ENCODE data around the gene ACTN4. TPM values are rescaled to one million over a fixed set of nuclear protein-coding genes. Genes with fewer than 3 reads are reported as not detected.

The ACTN4 gene
- total and polyA plus RNA-seq, 2 donors (not counting 1 experiment from before 2014, with no cell fraction given), result 127 to 683 TPM

- no peak for TF ChIP-seq EZH2 (IDR thresholded peaks at IDR 0.05; ENCODE audit: low read length, missing control alignments)
- TF ChIP-seq CTCF (conservative IDR thresholded peaks at IDR 0.05 in 1 of 2, IDR thresholded peaks at IDR 0.05 in 1 of 2; ENCODE audit: low read depth in 1 of 2, low read length in 2 of 2), result no peak
- Histone ChIP-seq H3K4me1 (ENCODE audit: control insufficient read depth, extremely low read depth, insufficient read depth, low read length) (peaks cover 53% of the 10 kb centered on the region), H4K20me1 (ENCODE audit: control insufficient read depth, extremely low read depth, insufficient read depth, low read length) (no peaks in the 10 kb centered on the region), H3K36me3 (ENCODE audit: control insufficient read depth, insufficient read depth, low read length) (peaks cover 72% of the 10 kb centered on the region), H3K9me3 (ENCODE audit: control insufficient read depth, insufficient read depth, low read depth, low read length) (no peaks in the 10 kb centered on the region), H3K4me2 (ENCODE audit: extremely low read depth, insufficient read depth, low read length) (no peak overlapping the region), H3K9ac (ENCODE audit: insufficient read depth, low read length) (no peak overlapping the region), H3K27me3 (ENCODE audit: control insufficient read depth, insufficient read depth, low read length) (no peaks in the 10 kb centered on the region), H3K27ac (ENCODE audit: insufficient read depth, low read length) (peak overlapping the region; percentile 68), H2AFZ (ENCODE audit: low read length) (no peak overlapping the region), H3K4me3 (replicated peaks in 1 of 4; ENCODE audit: control extremely low read depth in 1 of 4, insufficient read depth in 1 of 4, low read depth in 3 of 4, low read length in 4 of 4) (no peak overlapping the region), H3K79me2 (ENCODE audit: control insufficient read depth, insufficient read depth, low read length) (peaks cover 60% of the 10 kb centered on the region)
- no peak for DNase-seq (ENCODE audit: low read depth in 2 of 2)
These were observed 62.4 kb downstream of the ACTN4 start for GRCh38 chr19:38709671-38710415.

- Histone ChIP-seq H3K79me2 (ENCODE audit: control insufficient read depth, insufficient read depth, low read length) (peaks cover 55% of the 10 kb centered on the region), H3K27me3 (ENCODE audit: control insufficient read depth, insufficient read depth, low read length) (no peaks in the 10 kb centered on the region), H3K9ac (ENCODE audit: insufficient read depth, low read length) (no peak overlapping the region), H3K9me3 (ENCODE audit: control insufficient read depth, insufficient read depth, low read depth, low read length) (no peaks in the 10 kb centered on the region), H3K27ac (ENCODE audit: insufficient read depth, low read length) (peak overlapping the region; percentile 68), H4K20me1 (ENCODE audit: control insufficient read depth, extremely low read depth, insufficient read depth, low read length) (no peaks in the 10 kb centered on the region), H3K4me2 (ENCODE audit: extremely low read depth, insufficient read depth, low read length) (no peak overlapping the region), H3K4me3 (replicated peaks in 1 of 4; ENCODE audit: control extremely low read depth in 1 of 4, insufficient read depth in 1 of 4, low read depth in 3 of 4, low read length in 4 of 4) (no peak overlapping the region), H2AFZ (ENCODE audit: low read length) (no peak overlapping the region), H3K36me3 (ENCODE audit: control insufficient read depth, insufficient read depth, low read length) (peaks cover 67% of the 10 kb centered on the region), H3K4me1 (ENCODE audit: control insufficient read depth, extremely low read depth, insufficient read depth, low read length) (peaks cover 53% of the 10 kb centered on the region)
- TF ChIP-seq EZH2 (IDR thresholded peaks at IDR 0.05; ENCODE audit: low read length, missing control alignments) (no peak), CTCF (conservative IDR thresholded peaks at IDR 0.05 in 1 of 2, IDR thresholded peaks at IDR 0.05 in 1 of 2; ENCODE audit: low read depth in 1 of 2, low read length in 2 of 2) (no peak)
- DNase-seq (ENCODE audit: low read depth in 2 of 2), result no peak
These were observed 62.9 kb downstream of the ACTN4 start for GRCh38 chr19:38710416-38710702.

GRCh38 chr19:38710928-38711725 is 63.7 kb downstream of the ACTN4 start:
- Histone ChIP-seq H3K27ac (ENCODE audit: insufficient read depth, low read length) (peak overlapping the region; percentile 68), H3K79me2 (ENCODE audit: control insufficient read depth, insufficient read depth, low read length) (peaks cover 49% of the 10 kb centered on the region), H3K4me1 (ENCODE audit: control insufficient read depth, extremely low read depth, insufficient read depth, low read length) (peaks cover 53% of the 10 kb centered on the region), H2AFZ (ENCODE audit: low read length) (no peak overlapping the region), H3K4me3 (replicated peaks in 1 of 4; ENCODE audit: control extremely low read depth in 1 of 4, insufficient read depth in 1 of 4, low read depth in 3 of 4, low read length in 4 of 4) (no peak overlapping the region), H3K27me3 (ENCODE audit: control insufficient read depth, insufficient read depth, low read length) (no peaks in the 10 kb centered on the region), H3K9me3 (ENCODE audit: control insufficient read depth, insufficient read depth, low read depth, low read length) (no peaks in the 10 kb centered on the region), H4K20me1 (ENCODE audit: control insufficient read depth, extremely low read depth, insufficient read depth, low read length) (no peaks in the 10 kb centered on the region), H3K9ac (ENCODE audit: insufficient read depth, low read length) (peak overlapping the region; percentile 4), H3K4me2 (ENCODE audit: extremely low read depth, insufficient read depth, low read length) (no peak overlapping the region), H3K36me3 (ENCODE audit: control insufficient read depth, insufficient read depth, low read length) (peaks cover 61% of the 10 kb centered on the region)
- no peak for TF ChIP-seq EZH2 (IDR thresholded peaks at IDR 0.05; ENCODE audit: low read length, missing control alignments)
- no peak for TF ChIP-seq CTCF (conservative IDR thresholded peaks at IDR 0.05 in 1 of 2, IDR thresholded peaks at IDR 0.05 in 1 of 2; ENCODE audit: low read depth in 1 of 2, low read length in 2 of 2)
- no peak for DNase-seq (ENCODE audit: low read depth in 2 of 2)

Measured in fibroblast of lung (primary cell).